ENCODE results near the gene SENP7.
"Not testable (repeated sequence)": the region's sequence is repeated elsewhere in the genome, so short reads cannot be mapped to it uniquely, and the experiment has no call there.

SENP7 gene

GRCh38 chr3:101454629-101455028 is 58.4 kb downstream of the SENP7 start:
- no peak for DNase-seq (ENCODE audit: low read depth in 2 of 2)

GRCh38 chr3:101453961-101454360 is 59.1 kb downstream of the SENP7 start:
- DNase-seq (ENCODE audit: low read depth in 2 of 2), result no peak

- not testable (repeated sequence) for DNase-seq (ENCODE audit: low read depth in 2 of 2)
Observed at GRCh38 chr3:101438641-101439040, 74.4 kb downstream of the SENP7 start.

GRCh38 chr3:101433652-101434051 is 79.4 kb downstream of the SENP7 start:
- no peak for DNase-seq (ENCODE audit: low read depth in 2 of 2)

GRCh38 chr3:101423984-101424888 is 88.8 kb downstream of the SENP7 start:
- DNase-seq (ENCODE audit: low read depth in 2 of 2), result no peak

GRCh38 chr3:101418851-101419250 is 94.2 kb downstream of the SENP7 start:
- no peak for DNase-seq (ENCODE audit: low read depth in 2 of 2)

GRCh38 chr3:101414121-101414520 is 98.9 kb downstream of the SENP7 start:
- no peak for DNase-seq (ENCODE audit: low read depth in 2 of 2)

- no peak for DNase-seq (ENCODE audit: low read depth in 2 of 2)
Observed at GRCh38 chr3:101413656-101414055, 99.4 kb downstream of the SENP7 start.

GRCh38 chr3:101391413-101391950 is 121.5 kb downstream of the SENP7 start:
- DNase-seq (ENCODE audit: low read depth in 2 of 2), result no peak

- DNase-seq (ENCODE audit: low read depth in 2 of 2), result no peak
Observed at GRCh38 chr3:101388706-101389105, 124.3 kb downstream of the SENP7 start.

- DNase-seq (ENCODE audit: low read depth in 2 of 2), result no peak
Observed at GRCh38 chr3:101387351-101387750, 125.7 kb downstream of the SENP7 start.

GRCh38 chr3:101384426-101384825 is 128.6 kb downstream of the SENP7 start:
- DNase-seq (ENCODE audit: low read depth in 2 of 2), result no peak

GRCh38 chr3:101383656-101384055 is 129.4 kb downstream of the SENP7 start:
- DNase-seq (ENCODE audit: low read depth in 2 of 2), result no peak

GRCh38 chr3:101383156-101383575 is 129.8 kb downstream of the SENP7 start:
- DNase-seq (ENCODE audit: low read depth in 2 of 2), result no peak

- DNase-seq (ENCODE audit: low read depth in 2 of 2), result no peak
Observed at GRCh38 chr3:101381809-101382208, 131.2 kb downstream of the SENP7 start.

- no peak for DNase-seq (ENCODE audit: low read depth in 2 of 2)
Observed at GRCh38 chr3:101379658-101380376, 133.2 kb downstream of the SENP7 start.

- no peak for DNase-seq (ENCODE audit: low read depth in 2 of 2)
Observed at GRCh38 chr3:101377796-101378195, 135.2 kb downstream of the SENP7 start.

GRCh38 chr3:101377209-101377608 is 135.8 kb downstream of the SENP7 start:
- DNase-seq (ENCODE audit: low read depth in 2 of 2), result no peak

- DNase-seq (ENCODE audit: low read depth in 2 of 2), result no peak
Observed at GRCh38 chr3:101375586-101375985, 137.4 kb downstream of the SENP7 start.

GRCh38 chr3:101362406-101362805 is 150.6 kb downstream of the SENP7 start:
- DNase-seq (ENCODE audit: low read depth in 2 of 2), result no peak

- DNase-seq (ENCODE audit: low read depth in 2 of 2), result no peak
Observed at GRCh38 chr3:101351829-101352228, 161.2 kb downstream of the SENP7 start.

GRCh38 chr3:101340591-101340990 is 172.4 kb downstream of the SENP7 start:
- DNase-seq (ENCODE audit: low read depth in 2 of 2), result no peak

- DNase-seq (ENCODE audit: low read depth in 2 of 2), result no peak
Observed at GRCh38 chr3:101333883-101334282, 179.1 kb downstream of the SENP7 start.
